ENCODE data around the gene SYNPR. TPM values are rescaled to one million over a fixed set of nuclear protein-coding genes. Genes with fewer than 3 reads are reported as not detected.

SYNPR gene
- polyA plus RNA-seq, 3 donors, result not detected

DNA sequence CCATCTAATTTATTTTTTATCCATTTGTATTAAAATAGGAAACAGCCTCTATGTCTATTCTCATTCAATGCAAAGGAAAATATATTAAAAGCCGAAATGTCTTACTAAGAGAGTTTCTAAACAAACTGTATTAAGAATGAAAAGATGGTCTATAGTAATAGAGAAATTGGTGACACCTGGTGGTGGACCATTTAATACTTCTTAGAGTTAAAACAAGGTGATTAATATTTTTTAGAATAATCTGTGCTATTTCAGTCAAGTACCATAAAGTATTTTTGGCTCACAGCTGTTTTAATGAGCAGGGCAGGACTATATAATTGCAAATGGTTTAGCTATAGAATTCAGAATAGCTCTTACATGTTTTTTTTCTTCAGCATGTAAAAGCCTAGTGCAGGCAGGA is 55.7 kb downstream of the SYNPR start:
- no peaks in the 10 kb centered on the region for H3K27me3 ChIP-seq (ENCODE audit: control insufficient read depth in 2 of 2, insufficient read depth in 2 of 2, low read length in 2 of 2)
- no peaks in the 10 kb centered on the region for H3K9me3 ChIP-seq (replicated peaks in 1 of 2; ENCODE audit: control insufficient read depth in 1 of 2, insufficient read depth in 1 of 2, low read length in 2 of 2)
- WGBS (ENCODE audit: insufficient coverage), result no CpG with 5 or more reads among the region's 1 CpG
- no peaks in the 10 kb centered on the region for H3K36me3 ChIP-seq (replicated peaks in 1 of 2; ENCODE audit: control insufficient read depth in 1 of 2, insufficient read depth in 2 of 2, low read length in 2 of 2)
- no peaks in the 10 kb centered on the region for H4K20me1 ChIP-seq (ENCODE audit: insufficient read depth, low read length)
- TF ChIP-seq, protein P1, sequence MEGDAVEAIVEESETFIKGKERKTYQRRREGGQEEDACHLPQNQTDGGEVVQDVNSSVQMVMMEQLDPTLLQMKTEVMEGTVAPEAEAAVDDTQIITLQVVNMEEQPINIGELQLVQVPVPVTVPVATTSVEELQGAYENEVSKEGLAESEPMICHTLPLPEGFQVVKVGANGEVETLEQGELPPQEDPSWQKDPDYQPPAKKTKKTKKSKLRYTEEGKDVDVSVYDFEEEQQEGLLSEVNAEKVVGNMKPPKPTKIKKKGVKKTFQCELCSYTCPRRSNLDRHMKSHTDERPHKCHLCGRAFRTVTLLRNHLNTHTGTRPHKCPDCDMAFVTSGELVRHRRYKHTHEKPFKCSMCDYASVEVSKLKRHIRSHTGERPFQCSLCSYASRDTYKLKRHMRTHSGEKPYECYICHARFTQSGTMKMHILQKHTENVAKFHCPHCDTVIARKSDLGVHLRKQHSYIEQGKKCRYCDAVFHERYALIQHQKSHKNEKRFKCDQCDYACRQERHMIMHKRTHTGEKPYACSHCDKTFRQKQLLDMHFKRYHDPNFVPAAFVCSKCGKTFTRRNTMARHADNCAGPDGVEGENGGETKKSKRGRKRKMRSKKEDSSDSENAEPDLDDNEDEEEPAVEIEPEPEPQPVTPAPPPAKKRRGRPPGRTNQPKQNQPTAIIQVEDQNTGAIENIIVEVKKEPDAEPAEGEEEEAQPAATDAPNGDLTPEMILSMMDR (IDR thresholded peaks at IDR 0.05), result no peak
- Mint-ChIP-seq H3K36me3 (no peaks in the 10 kb centered on the region), H3K9me3 (no peaks in the 10 kb centered on the region), H3K4me1 (no peaks in the 10 kb centered on the region), H3K4me3 (no peak overlapping the region), H3K27me3 (ENCODE audit: low read depth in 3 of 3) (peaks cover 0 to 7% (median 2%) of the 10 kb centered on the region in 3 donors), H3K27ac (no peak overlapping the region)
- no peak overlapping the region for H3K4me2 ChIP-seq (replicated peaks; ENCODE audit: extremely low read depth, low read length, poor library complexity, severe bottlenecking)
- no peaks in the 10 kb centered on the region for H3K79me2 ChIP-seq (ENCODE audit: insufficient read depth, low read length)
- no peak for DNase-seq
- H3K4me1 ChIP-seq (ENCODE audit: control insufficient read depth in 1 of 2, insufficient read depth in 2 of 2, low read length in 2 of 2), result no peaks in the 10 kb centered on the region
- H2AFZ ChIP-seq (ENCODE audit: insufficient read depth, low read depth, low read length, poor library complexity, severe bottlenecking), result no peak overlapping the region
- H3K9ac ChIP-seq (ENCODE audit: insufficient read depth, low read length, poor library complexity, severe bottlenecking), result no peak overlapping the region
- intact Hi-C loops (cut with micrococcal nuclease), result no loop called here
- no peak overlapping the region for H3K27ac ChIP-seq (ENCODE audit: low read depth in 1 of 2, low read length in 2 of 2)
- H3K4me3 ChIP-seq (replicated peaks in 1 of 3; ENCODE audit: low read depth in 2 of 3, low read length in 3 of 3), result no peak overlapping the region

DNA sequence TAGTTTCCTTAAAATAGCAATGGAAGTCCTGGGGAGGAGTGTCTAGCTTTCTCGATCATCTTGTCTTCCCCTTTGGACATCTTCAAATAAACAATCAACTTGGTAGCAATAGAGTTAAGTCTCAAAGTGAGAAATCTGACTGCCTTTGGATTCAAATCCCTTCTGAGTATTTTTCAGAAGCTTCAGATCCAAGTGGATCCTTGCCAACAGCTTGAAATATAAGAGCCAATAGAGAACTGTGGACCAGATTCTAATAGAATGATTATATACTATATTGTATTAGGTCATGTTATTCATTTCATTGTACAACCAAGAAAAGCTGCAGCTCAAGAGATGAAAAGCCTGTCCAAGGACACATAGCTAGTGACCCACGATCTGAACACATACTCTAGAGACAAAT is 60.2 kb downstream of the SYNPR start:
- H3K4me2 ChIP-seq (replicated peaks; ENCODE audit: extremely low read depth, low read length, poor library complexity, severe bottlenecking), result no peak overlapping the region
- H3K9ac ChIP-seq (ENCODE audit: insufficient read depth, low read length, poor library complexity, severe bottlenecking), result no peak overlapping the region
- no peak overlapping the region for H3K4me3 Mint-ChIP-seq
- H3K9me3 Mint-ChIP-seq, result peaks cover 0 to 5% (median 0%) of the 10 kb centered on the region in 7 donors
- H3K4me3 ChIP-seq (replicated peaks in 1 of 3; ENCODE audit: low read depth in 2 of 3, low read length in 3 of 3), result no peak overlapping the region
- TF ChIP-seq, protein P1 (IDR thresholded peaks at IDR 0.05), result no peak
- no peaks in the 10 kb centered on the region for H4K20me1 ChIP-seq (ENCODE audit: insufficient read depth, low read length)
- DNase-seq, result no peak
- H3K79me2 ChIP-seq (ENCODE audit: insufficient read depth, low read length), result no peaks in the 10 kb centered on the region
- H3K27ac Mint-ChIP-seq, result no peak overlapping the region
- no peak overlapping the region for H3K27ac ChIP-seq (ENCODE audit: low read depth in 1 of 2, low read length in 2 of 2)
- H3K36me3 Mint-ChIP-seq, result no peaks in the 10 kb centered on the region
- WGBS (ENCODE audit: insufficient coverage), result 77% methylated on average over 1 of the region's 2 CpGs
- H3K9me3 ChIP-seq (replicated peaks in 1 of 2; ENCODE audit: control insufficient read depth in 1 of 2, insufficient read depth in 1 of 2, low read length in 2 of 2), result no peaks in the 10 kb centered on the region
- peaks cover 5% of the 10 kb centered on the region for H3K4me1 Mint-ChIP-seq
- no peak overlapping the region for H2AFZ ChIP-seq (ENCODE audit: insufficient read depth, low read depth, low read length, poor library complexity, severe bottlenecking)
- H3K27me3 Mint-ChIP-seq (ENCODE audit: low read depth in 3 of 3), result peaks cover 2 to 7% (median 4%) of the 10 kb centered on the region in 3 donors
- peaks cover 2 to 4% of the 10 kb centered on the region in 2 donors for H3K4me1 ChIP-seq (ENCODE audit: control insufficient read depth in 1 of 2, insufficient read depth in 2 of 2, low read length in 2 of 2)
- intact Hi-C loops (cut with micrococcal nuclease), result no loop called here
- no peaks in the 10 kb centered on the region for H3K27me3 ChIP-seq (ENCODE audit: control insufficient read depth in 2 of 2, insufficient read depth in 2 of 2, low read length in 2 of 2)
- H3K36me3 ChIP-seq (replicated peaks in 1 of 2; ENCODE audit: control insufficient read depth in 1 of 2, insufficient read depth in 2 of 2, low read length in 2 of 2), result no peaks in the 10 kb centered on the region
